ENCODE data around the gene NUP62CL.
"Not testable (repeated sequence)": the region's sequence is repeated elsewhere in the genome, so short reads cannot be mapped to it uniquely, and the experiment has no call there.

NUP62CL gene

GRCh38 chrX:107207089-107207488 is 856 bp upstream of the NUP62CL start:
- DNase-seq (ENCODE audit: low read depth): no peak
- no peak for TF ChIP-seq CTCF (conservative IDR thresholded peaks at IDR 0.05; ENCODE audit: low read depth, low read length)
- H3K4me3 ChIP-seq (ENCODE audit: low read length): no peak overlapping the region

GRCh38 chrX:107206697-107207065 is 448 bp upstream of the NUP62CL start:
- DNase-seq (ENCODE audit: low read depth): no peak
- no peak for TF ChIP-seq CTCF (conservative IDR thresholded peaks at IDR 0.05; ENCODE audit: low read depth, low read length)
- H3K4me3 ChIP-seq (ENCODE audit: low read length): no peak overlapping the region

DNA sequence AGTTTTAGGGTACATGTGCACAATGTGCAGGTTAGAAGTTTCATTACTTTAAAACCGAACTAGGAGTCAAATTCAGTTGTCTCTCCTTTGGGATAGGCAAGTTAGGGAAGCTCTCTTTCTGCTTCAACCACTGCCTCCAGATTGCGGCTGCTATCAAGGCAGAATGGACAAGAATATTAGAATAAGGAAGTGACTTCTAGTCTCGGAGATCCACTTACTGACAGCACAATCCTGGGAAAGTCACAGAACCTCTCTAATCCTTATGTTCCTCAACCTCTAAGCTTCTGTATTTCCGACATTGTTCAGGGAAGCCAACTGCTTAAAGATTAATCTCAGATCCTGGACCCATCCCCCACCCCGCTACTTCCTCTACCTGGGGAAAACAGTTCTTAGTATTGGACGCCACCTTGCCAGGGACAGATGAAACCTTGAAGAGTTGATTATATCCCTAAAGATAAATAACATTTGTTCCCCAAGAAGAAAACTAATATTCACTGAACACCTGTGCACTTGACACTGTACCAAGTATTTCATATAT is 2.1 kb downstream of the NUP62CL start:
- no peak overlapping the region for H3K4me3 ChIP-seq (ENCODE audit: low read length)
- no peak for TF ChIP-seq CTCF (conservative IDR thresholded peaks at IDR 0.05; ENCODE audit: low read depth, low read length)
- no peak for DNase-seq (ENCODE audit: low read depth)

DNA sequence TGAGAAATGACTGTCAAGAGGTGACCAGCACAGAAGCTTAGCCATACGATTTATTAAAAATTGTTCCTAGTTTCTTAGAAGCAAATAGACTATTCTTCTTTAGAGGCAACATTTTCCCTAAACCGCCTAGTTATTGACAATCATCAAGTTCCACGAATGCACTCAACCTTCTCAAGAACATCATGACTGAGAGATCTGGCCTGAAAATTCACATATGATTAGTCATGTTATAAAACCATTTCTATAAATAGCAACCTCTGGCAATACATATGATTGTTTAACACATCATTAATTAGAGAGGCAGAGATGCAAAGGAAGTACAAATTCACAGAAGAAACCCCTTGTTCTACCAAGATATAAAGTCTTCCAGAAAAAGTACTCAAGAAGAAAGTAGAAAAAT is 6.7 kb downstream of the NUP62CL start:
- no peak for TF ChIP-seq CTCF (conservative IDR thresholded peaks at IDR 0.05; ENCODE audit: low read depth, low read length)
- H3K4me3 ChIP-seq (ENCODE audit: low read length): no peak overlapping the region
- DNase-seq (ENCODE audit: low read depth): no peak

DNA sequence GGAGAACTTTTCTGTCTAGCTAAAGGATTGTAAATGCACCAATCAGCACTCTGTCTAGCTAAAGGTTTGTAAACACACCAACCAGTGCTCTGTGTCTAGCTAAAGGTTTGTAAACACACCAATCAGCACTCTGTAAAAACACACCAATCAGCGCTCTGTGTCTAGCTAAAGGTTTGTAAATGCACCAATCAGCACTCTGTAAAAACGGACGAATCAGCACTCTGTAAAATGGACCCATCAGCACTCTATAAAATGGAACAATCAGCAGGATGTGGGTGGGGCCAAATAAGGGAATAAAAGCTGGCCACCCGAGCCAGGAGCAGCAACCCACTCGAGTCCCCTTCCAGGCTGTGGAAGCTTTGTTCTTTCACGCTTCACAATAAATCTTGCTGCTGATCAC is 8.2 kb downstream of the NUP62CL start:
- H3K4me3 ChIP-seq (ENCODE audit: low read length); DNase-seq (ENCODE audit: low read depth): not testable (repeated sequence)

DNA sequence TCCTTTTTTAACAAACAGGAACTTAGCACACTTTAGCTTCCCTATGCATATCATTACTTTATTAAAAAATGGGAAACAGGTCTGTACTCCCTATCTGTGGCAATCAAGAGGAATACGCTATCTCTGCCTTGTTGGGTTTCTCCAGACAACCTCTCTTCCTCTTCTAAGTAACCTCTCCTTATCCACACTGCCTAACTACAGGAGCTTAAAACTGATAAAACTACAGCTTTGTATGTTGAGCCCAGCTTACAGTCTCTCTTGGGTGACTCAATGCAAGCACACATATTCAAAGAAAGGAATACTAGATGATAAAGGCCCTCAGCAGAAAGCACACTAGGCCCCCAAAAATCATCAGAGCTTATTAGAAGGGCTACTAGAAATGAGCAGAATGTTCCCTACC is 8.9 kb downstream of the NUP62CL start:
- no peak for TF ChIP-seq CTCF (conservative IDR thresholded peaks at IDR 0.05; ENCODE audit: low read depth, low read length)
- no peak for DNase-seq (ENCODE audit: low read depth)
- no peak overlapping the region for H3K4me3 ChIP-seq (ENCODE audit: low read length)

DNA sequence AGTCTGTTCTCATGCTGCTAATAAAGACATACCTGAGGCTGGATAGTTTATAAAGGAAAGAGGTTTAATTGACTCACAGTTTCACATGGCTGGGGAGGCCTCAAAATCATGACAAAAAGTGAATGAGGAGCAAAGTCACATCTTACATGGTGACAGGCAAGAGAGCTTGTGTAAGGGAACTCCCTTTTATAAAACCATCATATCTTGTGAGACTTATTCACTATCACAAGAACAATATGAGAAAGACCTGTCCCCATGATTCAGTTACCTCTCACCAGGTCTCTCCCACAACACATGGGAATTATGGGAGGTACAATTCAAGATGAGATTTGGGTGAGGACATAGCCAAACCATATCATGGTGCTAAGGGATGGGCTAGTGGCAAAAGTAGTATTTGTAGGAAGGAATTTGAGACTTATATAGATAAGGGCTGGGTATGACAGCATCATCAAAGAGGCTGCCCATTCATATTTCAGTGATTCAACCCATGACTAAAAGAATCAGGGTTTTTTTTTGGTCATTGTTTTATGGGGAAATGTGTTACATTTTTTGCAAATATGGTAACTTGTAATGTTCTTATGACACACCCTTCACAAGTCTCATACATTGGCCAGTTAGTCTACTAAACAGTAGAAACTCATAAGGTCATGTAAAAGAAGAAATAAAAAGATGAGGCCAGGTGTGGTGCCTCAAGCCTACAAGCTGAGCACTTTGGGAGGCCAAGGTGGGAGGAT is 34.7 kb downstream of the NUP62CL start:
- no peak overlapping the region for H3K4me3 ChIP-seq (ENCODE audit: low read length)
- no peak for DNase-seq (ENCODE audit: low read depth)
- TF ChIP-seq CTCF (conservative IDR thresholded peaks at IDR 0.05; ENCODE audit: low read depth, low read length): no peak

Measured in retinal pigment epithelial cell (primary cell).